M059J (cell line): Measurements from ENCODE around the gene AARS2. TPM values are rescaled to one million over a fixed set of nuclear protein-coding genes. Genes with fewer than 3 reads are reported as not detected.
"Not testable (repeated sequence)": the region's sequence is repeated elsewhere in the genome, so short reads cannot be mapped to it uniquely, and the experiment has no call there.

ENCODE experiments used
- DNase-seq: peaks from one replicate; pipeline ENCODE4 v3.0.0-alpha.2; 2012; ENCODE audit warnings: low read depth
- total RNA-seq: library from RNA; depleted of rRNA; stranded (reverse); fragments of >200 nt; shearing (Covaris generic); gene quantifications from 2 replicates; pipeline ENCODE4 v1.2.3, GENCODE V29; 2014

AARS2 gene
- total RNA-seq, 1 experiment from 2014 or later = 19.0 TPM

DNA sequence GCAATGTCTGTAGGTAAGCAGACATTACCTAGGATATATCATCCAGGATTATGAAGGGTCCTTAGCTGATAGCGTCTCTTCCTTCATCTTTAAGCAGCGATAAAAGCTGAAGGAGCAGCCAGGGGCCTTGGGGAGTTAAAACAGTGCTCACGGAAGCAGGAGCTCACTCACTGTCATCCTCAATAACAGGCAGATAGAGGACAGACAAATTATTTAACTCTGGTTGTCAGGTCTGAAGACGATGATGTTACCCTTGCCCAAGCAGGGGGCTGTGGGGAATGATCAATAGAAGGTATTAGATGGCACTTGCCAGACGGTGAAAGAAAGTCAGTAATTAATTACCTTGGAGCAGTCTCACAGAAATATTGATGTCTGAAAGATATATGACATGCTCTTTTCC, 16.7 kb upstream of the AARS2 start:
- DNase-seq = no peak

DNA sequence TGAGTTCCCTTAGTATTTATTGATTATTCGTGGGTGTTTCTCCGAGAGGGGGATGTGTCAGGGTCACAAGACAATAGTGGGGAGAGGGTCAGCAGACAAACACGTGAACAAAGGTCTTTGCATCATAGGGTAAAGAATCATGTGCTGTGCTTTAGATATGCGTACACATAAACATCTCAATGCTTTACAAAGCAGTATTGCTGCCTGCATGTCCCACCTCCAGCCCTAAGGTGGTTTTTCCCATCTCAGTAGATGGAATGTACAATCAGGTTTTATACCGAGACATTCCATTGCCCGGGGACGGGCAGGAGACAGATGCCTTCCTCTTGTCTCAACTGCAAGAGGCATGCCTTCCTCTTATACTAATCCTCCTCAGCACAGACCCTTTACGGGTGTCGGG, 15.1 kb upstream of the AARS2 start:
- not testable (repeated sequence) for DNase-seq

DNA sequence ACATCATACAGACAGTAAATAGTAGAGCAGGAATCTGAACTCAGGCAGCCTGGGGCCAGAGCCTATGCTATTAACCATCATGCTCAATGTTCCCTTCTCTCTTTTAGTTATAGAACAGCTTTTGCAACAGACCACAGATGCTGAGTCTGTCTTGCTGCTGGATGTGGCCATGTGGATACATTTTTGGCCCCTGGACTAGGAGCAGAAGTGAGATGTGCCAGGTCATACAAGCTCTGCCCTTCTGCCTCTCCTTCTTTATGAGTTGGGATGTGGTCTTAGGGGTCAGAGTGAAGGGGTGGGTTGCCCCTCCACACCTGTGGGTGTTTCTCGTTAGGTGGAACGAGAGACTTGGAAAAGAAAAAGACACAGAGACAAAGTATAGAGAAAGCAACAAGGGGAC, 14.6 kb upstream of the AARS2 start:
- DNase-seq = no peak

DNA sequence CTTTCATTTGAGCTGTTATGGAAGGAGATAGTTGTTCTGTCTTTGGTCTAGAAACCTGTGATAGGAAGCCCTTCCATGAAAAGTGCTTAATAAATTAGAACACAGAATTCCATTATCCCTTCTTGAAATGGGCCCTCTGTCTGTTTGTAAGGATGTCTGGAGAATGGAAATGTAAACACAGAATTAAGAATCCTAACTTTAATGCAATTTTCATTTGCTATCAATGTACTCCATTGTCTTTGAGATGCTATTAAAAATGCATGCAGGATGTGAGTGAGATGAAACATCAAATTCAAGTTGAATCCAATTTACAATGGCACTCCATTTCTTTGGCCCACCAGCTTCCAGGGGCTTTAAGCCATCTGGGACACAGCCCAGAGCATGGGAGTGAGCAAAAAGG, 13.9 kb upstream of the AARS2 start:
- no peak for DNase-seq

DNA sequence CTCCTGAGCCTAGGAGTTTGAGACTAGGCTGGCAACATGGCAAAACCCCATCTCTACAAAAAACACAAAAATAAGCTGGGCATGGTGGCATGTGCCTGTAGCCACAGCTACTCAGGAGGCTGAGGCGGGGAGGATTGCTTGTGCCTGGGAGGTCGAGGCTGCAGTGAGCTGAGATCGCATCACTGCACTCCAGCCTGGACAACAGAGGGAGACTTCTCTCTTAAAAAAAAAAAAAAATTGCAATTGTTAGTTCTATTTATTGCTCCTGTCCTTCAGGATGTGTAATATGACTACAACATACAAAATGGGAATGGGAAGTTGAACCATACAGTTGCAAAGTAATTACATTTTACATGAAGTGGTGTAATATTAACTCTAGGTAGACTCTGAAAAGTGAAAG, 8.1 kb upstream of the AARS2 start:
- DNase-seq = no peak

DNA sequence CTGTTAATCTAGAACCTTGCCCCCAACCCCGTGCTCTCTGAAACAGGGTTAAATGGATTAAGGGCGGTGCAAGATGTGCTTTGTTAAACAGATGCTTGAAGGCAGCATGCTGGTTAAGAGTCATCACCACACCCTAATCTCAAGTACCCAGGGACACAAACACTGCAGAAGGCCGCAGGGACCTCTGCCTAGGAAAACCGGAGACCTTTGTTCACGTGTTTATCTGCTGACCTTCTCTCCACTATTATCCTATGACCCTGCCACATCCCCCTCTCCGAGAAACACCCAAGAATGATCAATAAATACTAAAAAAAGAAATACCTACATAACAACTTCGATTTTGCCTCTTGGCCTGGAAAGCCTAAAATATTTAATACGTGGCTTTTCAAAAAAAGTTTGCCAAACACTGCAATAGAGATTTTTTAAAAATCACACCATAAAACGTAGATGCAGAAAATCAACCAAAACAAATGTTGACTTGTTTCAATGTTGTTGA, 4.0 kb upstream of the AARS2 start:
- DNase-seq = not testable (repeated sequence)

DNA sequence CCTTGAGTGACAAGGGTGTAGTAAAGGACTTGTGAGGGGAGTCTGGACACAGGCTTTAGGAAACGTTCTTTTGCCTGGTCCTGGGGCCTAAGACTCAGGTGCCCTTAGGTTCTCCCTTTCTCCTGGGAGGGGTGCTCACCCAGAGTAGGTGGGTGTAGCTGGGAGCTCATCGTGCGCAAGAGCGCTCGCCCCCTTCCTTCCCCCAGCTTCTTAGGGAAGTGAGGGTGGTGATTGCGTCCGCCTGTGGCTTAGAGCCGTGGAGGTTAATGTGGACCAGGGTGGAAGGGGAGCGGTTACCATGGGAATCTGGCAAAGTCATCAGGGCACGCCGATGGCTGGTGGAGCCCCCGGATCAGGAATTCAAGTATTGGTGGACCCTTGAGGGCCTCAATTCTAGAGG, 3.3 kb upstream of the AARS2 start:
- DNase-seq = no peak

DNA sequence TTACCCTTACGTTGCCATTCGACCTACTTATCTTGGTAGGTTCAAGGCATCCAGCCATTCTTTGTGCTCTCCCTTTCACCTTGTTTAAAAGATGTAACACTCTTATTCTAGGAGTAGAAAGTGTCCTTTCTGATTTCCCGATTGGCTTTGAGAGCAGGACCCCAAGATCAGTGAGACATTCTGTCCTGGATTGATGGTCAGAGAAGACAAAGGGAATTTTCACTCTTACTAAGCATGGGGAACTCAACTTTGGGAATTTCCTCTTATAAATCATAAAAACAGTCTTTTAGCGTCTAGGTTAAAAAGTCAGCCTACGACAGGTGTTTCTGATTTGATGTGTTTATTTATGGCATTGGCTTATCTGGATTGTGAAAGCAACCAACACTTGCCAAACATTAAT, 2.8 kb upstream of the AARS2 start:
- DNase-seq = no peak

DNA sequence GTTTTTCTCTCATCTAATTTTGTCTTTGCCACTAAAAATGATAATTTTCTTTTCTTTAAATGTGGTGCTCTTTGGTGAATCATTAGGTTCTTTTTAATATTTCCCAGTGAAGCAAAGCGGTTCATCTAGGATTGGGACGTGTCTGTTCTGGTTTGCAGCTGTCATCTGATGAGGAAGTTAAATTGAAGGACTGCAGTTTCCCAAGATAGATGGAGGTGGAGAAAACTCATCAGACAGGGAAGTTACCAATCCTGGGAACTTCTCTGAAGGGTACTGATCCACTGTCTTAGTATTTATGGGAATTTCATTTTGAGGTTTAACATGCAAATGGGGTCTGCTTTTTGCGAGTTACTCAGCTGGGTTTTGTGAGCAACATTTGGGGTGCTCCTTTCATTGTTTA, 2.4 kb upstream of the AARS2 start:
- DNase-seq = no peak

DNA sequence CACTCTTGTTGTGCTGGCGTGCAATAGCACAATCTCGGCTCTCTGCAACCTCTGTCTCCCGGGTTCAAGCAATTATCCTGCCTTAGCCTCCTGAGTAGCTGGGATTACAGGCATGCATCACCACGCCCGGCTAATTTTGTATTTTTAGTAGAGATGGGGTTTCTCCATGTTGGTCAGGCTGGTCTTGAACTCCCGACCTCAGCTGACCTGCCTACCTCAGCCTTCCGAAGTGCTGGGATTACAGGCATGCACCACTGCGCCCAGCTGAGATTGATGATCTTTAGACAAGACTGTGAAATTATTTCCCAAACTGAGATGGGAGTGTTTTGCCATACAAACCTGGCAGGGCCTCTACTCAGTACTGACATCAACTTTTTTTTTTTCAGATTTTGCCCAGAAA, 1.5 kb upstream of the AARS2 start:
- not testable (repeated sequence) for DNase-seq

DNA sequence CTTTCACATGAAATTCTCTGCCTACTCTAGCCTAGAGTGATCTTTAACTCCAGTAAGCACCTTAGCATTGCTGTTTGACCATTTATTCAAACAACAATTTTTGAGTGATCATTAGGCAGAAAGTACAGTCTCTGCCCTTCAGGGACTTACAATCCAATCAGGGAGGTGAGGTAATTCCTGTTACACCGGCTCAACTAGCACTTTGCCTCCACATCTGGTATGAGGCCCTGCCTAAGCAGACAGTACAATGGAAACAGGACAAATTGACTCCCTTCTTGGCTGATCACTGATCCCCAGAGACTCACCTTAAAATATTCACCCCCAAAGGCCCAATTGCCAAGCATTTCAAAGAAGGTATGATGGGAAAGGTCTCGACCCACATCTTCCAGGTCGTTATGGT, 1.4 kb downstream of the AARS2 start:
- no peak for DNase-seq

DNA sequence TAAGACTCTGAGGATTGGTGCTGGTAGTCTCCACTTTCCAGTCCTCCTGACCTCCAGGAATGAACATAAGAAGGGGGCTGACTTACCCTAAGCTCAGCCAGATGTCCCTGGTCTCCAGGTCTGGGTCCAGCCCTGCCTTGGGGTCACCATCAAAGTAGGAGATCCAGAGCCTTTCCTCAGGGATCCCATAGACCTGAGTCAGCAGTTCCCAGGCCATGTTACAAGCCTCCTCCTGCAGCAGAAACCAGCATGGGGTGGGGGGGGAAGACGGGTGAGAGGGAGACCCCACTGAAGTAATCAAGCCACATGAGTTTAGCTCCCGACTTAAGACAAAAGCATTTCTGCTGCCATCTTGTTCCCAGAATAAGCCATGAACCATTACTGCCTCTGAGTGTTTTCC, 1.8 kb downstream of the AARS2 start:
- DNase-seq = no peak

DNA sequence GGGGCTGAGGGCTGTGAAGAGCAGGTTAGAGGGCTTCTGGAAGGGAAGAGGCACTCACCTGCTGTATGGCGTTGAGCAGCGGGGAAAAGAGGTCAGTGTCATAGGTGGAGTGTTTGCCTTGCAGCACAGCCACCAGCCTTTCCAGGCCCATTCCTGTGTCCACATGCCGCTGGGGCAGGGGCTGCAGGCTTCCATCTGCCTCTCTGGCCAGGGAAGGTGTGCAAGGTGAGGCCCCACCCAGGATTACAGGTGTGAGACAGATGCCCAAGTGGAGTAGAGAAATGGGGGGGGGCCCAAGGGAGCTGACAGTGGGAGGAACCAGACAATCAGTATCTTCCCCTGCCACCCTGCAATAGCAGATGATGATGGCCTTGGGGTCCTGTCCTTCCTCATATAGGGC, 2.9 kb downstream of the AARS2 start:
- no peak for DNase-seq

DNA sequence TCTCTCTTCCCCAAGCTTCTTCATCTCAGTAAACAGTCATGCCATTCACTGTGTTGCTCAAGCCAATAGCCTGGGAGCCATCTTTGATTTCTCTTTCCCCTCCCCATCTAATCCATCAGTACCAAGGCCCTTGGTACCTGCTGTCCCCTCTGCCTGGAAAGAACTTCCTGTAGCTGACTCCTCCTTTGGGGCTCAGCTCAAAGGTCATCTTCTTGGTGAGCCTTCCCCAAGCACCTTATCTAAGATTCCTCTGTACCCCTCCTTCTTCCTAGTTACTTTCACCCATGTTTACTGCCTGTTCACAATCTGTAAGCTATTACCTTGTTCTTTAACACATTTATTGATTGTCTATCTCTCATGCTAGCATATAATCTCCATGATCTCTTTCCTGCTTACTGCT, 3.5 kb downstream of the AARS2 start:
- no peak for DNase-seq

DNA sequence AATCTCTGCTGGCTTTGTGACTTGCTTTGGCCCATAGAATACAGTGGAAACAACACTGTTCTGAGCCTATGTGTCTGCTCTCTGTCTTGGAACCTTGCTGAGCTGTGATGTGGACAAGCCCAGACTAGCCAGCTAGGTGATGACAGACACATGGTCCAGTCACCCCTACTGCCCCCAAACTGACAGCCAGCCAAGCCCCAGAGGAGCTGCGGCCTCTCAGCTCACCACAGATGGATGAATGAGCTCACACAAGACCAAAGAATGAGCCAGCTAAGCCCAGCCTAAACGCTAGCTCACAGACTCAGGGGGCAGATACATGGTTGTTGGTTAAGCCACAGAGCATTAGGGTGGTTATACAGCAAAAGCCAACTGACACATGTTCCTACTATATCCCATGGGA, 4.1 kb downstream of the AARS2 start:
- DNase-seq = no peak

DNA sequence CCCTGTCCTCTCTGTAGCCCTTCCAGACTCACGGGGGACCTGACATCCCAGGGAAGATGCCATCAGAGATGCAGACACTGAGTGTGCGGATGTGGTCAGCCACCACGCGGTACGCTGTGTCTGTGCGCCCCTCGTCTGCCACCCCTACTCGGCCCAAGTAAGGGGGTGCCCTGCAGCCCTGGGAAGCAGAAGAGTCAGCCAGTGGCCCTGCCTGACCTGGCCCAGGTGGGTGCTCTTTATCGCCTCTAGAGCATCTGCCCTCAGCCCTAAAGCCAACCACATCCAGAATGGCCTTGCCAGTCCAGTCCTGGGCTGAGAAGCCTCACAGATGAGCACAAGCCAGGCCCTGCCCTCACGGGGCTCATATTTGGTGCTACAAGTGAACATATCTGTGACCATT, 5.9 kb downstream of the AARS2 start:
- DNase-seq = no peak

DNA sequence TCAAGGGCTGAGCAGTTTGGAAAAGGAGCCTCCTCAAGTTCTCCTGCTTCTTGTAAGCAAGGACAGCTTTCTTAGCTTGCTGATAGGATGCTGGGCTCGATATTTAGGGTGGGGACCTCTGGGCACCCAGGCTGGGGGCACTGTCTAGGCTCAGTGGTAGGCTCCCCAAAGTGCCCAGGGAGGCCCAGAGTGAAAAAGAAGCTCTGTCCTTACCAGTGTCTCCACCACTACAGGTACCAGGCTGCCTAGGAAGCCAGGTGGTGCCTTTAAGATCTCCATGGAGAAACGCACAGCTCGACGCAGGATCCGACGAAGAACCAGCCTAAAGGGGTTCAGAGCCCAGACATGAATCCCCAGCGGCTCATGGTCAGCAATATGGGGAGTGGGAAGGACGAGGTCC, 6.4 kb downstream of the AARS2 start:
- no peak for DNase-seq

DNA sequence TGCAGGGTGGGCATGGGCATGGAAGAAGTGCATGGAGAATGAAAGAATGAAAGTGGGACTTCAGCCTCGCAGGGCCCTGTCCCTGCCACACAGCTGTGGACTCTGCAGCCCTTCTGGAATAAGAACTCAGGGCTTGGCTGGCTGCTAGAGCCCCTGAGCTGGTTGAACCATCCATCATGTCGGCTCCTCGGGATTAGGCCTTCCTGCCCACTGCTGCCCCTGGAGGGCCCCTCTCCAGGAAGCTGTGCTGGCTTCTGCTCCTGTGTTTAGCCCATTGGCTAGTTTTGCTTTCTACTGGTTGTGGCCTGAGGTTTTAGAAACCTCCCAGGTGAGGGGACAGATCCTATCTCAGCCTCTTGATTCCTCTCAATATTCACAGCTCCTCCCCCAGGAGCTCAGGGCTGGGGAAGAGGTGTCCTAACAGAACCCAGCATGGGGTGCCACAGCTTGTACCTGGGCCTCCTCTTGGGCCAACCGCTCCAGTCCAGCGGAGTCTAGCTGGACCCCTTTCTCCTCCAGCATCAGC, 7.9 kb downstream of the AARS2 start:
- DNase-seq = no peak

DNA sequence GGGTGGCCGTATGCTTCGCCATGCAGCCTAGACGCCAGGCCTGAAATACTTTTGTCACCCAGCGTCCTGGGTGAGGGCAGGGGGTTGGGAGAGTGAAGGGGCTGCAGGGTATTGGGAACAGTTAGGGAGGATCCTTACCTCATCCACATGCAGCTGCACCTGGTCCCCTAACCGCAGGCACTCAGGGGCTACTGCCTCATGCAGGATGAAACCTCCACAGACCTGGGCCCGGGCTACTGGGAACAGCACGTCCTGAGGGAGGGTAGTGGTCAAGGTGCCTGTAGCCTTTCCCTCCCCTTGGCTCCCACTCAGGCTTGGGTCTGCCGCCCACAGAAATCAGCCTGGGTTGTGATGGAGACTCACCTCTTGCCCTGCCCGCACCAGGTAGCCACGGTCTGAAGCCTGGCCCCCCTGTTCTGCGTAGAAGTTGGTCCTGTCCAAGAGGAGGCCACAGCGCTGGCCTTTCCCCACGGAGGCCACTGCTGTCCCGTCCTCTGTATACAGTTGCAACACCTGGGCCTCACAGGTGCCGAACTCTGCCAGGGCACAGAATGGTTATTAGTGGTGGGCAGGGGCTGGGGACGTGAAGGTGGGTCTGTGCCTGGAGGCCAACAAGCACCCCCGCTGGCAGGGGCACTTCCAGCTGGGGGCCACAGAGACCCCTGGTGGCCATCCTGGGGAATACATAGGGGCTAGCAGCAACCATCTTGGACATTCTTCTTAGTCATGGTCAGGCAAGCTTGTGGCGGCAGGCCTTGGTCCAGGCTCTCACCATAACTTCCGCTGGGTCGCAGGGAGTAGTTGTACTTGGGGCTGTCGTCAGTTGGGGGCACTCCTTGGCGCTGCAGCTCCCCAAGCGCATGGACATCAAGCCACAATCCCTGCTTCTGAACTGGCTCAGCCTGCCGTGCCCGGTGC, 8.6 kb downstream of the AARS2 start:
- peak; percentile 37 for DNase-seq

DNA sequence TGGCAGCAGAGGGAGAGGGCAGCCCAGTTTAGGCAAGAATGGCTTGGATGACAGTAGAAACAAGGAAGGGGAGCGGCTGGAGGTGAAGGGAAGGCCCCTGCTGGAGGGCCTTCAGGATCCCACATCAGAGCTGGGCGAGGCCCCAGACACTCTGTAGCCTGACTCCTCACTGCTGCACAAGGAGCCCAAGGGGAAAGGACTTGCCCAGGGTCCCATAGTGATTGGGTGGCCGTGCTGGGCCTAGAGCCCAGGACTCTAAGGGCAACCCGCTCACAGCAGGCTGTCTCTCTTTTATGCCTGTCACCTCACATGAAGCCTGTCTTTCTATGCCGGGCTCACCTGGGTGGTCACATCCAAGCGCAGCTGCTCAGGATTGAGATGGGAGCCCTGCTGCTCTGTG, 9.3 kb downstream of the AARS2 start:
- no peak for DNase-seq

DNA sequence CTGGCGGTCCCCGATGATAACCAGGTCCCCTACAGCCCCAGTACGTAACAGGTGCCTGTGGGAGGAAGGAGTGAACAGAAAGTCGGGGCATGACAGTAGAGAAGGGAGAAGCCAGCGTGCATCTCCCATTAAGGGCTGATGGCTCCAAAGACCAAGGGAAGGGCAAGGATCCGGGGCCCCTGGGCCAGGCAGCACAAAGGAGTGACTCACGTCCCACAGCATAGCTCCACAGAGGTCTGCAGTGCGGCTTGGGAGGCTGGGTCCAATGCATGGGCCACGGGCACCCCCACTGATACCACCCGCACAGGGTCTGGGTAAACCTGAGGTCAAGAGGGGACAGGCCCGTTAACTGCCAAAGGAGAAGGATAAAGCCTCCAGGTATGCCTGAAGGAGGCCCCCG, 10.3 kb downstream of the AARS2 start:
- DNase-seq = no peak

DNA sequence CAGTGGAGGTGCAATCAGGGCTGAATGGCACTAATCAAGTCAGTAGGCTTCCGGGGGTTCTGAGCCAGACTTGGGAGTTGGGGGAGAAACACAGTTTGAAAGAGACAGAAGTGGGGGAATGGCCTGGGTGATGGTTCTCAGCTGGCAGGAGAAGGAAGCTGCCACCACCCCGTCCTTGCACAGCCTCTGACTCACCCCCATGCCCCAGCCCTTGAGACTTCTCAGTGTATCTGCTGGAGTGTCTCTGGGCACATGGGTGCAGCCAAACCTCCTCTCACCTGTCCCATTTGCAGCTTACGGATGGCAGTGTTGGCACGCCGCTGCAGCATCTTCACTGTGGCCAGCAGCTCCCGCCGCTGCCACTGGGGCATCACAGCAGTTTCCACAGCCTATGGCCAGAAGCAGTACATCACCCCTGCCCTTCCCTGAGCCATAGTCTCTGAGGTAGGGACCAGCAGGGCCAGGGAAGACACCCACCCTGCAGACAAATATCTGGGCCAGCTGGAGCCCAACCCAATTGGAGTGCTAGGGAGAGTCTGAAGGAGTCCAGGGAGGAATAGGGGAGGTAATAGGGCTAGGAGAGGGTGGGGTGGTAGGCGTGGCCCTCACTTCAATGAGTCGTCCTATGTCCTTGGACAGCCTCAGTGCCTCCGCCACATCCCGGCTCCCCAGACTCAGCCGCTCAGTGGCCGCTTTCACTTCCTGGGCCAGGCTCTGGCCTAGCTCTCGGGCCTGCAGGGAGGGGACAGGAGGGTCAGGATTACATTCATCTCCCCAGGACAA, 11.2 kb downstream of the AARS2 start:
- peak; percentile 25 for DNase-seq

DNA sequence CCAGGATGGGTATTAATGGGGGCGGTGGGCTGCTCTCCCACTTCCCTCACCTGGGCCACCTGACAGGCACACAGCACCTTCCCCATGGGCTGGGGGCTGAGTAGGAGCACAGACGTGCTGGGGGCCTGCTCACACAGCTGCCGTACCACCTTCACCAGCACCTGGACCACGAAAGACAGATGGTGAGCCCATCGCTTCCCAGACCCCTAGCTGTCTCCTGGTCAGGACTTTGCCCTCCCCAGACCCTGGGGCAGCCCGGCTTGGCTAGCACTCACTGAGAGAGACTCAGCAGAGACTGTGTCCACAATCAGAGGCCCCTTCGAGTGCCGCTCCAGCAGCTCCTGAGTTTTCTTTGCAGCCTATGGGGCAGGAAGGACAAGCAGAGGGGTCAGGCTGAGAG, 12.0 kb downstream of the AARS2 start:
- DNase-seq = no peak
